ENCODE data around the gene MYB. TPM values are rescaled to one million over a fixed set of nuclear protein-coding genes. Genes with fewer than 3 reads are reported as not detected.

Gene MYB
- total and polyA plus RNA-seq, 2 of the 8 experiments (the other 6 are each of a cell fraction or from before 2014, with no cell fraction given) = 4.0 to 7.6 TPM

- Histone ChIP-seq H3K23me2 (ENCODE audit: low read depth, low read length) (peaks cover under 1% of the 10 kb centered on the region), H3K27me3 (replicated peaks in 1 of 4; ENCODE audit: control insufficient read depth in 3 of 4, extremely low read depth in 1 of 4, insufficient read depth in 3 of 4, low read length in 3 of 4) (peaks cover 0 to 4% (median 2%) of the 10 kb centered on the region in 4 experiments; a peak in 3 of 7 replicates), H3K9ac (replicated peaks in 1 of 4; ENCODE audit: extremely low read depth in 1 of 4, low read depth in 3 of 4, low read length in 3 of 4) (no peak overlapping the region), H3K14ac (ENCODE audit: insufficient read length) (no peak overlapping the region), H3K4me2 (ENCODE audit: insufficient read depth in 1 of 2, low read depth in 2 of 2, low read length in 2 of 2) (no peak overlapping the region), H3K56ac (replicated peaks; ENCODE audit: insufficient read length, low read depth, low read length) (no peak overlapping the region), H3K9me3 (ENCODE audit: insufficient read depth in 2 of 2, low read depth in 1 of 2, low read length in 1 of 2) (no peaks in the 10 kb centered on the region), H3K4me1 (replicated peaks in 1 of 4; ENCODE audit: control insufficient read depth in 3 of 4, insufficient read depth in 4 of 4, low read length in 3 of 4) (no peaks in the 10 kb centered on the region), H3K79me1 (ENCODE audit: low read depth, low read length) (no peaks in the 10 kb centered on the region; the same call in 1 of the 2 replicates), H2BK20ac (ENCODE audit: low read length) (no peak overlapping the region), H2BK15ac (ENCODE audit: low read length) (no peak overlapping the region), H2BK5ac (ENCODE audit: low read depth, low read length) (no peak overlapping the region), H4K91ac (replicated peaks; ENCODE audit: insufficient read length, low read length) (no peak overlapping the region), H2AK5ac (ENCODE audit: low read depth, low read length) (no peak overlapping the region), H3K79me2 (ENCODE audit: control insufficient read depth in 1 of 2, insufficient read depth in 2 of 2, low read length in 2 of 2) (peaks cover 0 to 16% of the 10 kb centered on the region in 2 experiments; a peak in 2 of 4 replicates), H3K36me3 (ENCODE audit: control insufficient read depth in 2 of 4, insufficient read depth in 4 of 4, low read length in 3 of 4) (peaks cover 5 to 61% (median 26%) of the 10 kb centered on the region in 4 experiments; a peak in 7 of 8 replicates), H2AFZ (ENCODE audit: low read length) (no peak overlapping the region), H3K27ac (ENCODE audit: low read depth, low read length) (no peak overlapping the region), H4K5ac (ENCODE audit: insufficient read length, low read depth, low read length) (no peak overlapping the region), H3K23ac (ENCODE audit: insufficient read length) (no peak overlapping the region), H2BK120ac (replicated peaks; ENCODE audit: low read depth, low read length) (no peak overlapping the region), H3K4me3 (ENCODE audit: extremely low read depth in 1 of 4, insufficient read depth in 2 of 4, low read depth in 3 of 4, low read length in 4 of 4) (no peak overlapping the region), H3K4ac (replicated peaks; ENCODE audit: insufficient read length, low read depth, low read length) (no peak overlapping the region), H4K20me1 (replicated peaks in 1 of 2; ENCODE audit: control insufficient read depth in 1 of 2, insufficient read depth in 2 of 2, low read length in 2 of 2) (no peaks in the 10 kb centered on the region), H3K18ac (ENCODE audit: extremely low read depth, low read length) (no peak overlapping the region), H4K8ac (ENCODE audit: extremely low read depth, insufficient read depth, low read length) (no peak overlapping the region), H2BK12ac (ENCODE audit: low read depth, low read length) (no peak overlapping the region)
- CTCF ChIA-PET (ENCODE audit: partially characterized antibody) = interaction anchor here (0.6 to 2.2 kb wide), 4 partner anchors 10 to 434 kb away, joined by 3 to 6 read pairs (median 3); no protein-coding TSS in a partner anchor
- DNase-seq (ENCODE audit: low read depth in 1 of 2, low spot score in 2 of 2) (no peak), FAIRE-seq (no peak)
- POLR2A ChIA-PET (ENCODE audit: partially characterized antibody) = no interaction called here
- TF ChIP-seq CHD1 (IDR thresholded peaks at IDR 0.05; ENCODE audit: low read depth, low read length) (no peak), ASH2L (IDR thresholded peaks at IDR 0.05; ENCODE audit: low read length) (no peak), CTBP2 (IDR thresholded peaks at IDR 0.05; ENCODE audit: borderline replicate concordance, insufficient read depth, insufficient read length, low read length) (no peak)
- WGBS, 2 experiments (ENCODE audit: extremely low coverage in 1 of 2, insufficient coverage in 1 of 2, insufficient read length in 1 of 2, insufficient replicate concordance in 2 of 2, low coverage in 1 of 2, low lambda C conversion rate in 2 of 2, missing lambda C conversion rate in 1 of 2) = 100% methylated on average over 2 of the region's 2 CpGs; no CpG with 5 or more reads in 1 of the 2 experiments
Observed at GRCh38 chr6:135188718-135189117, 7.6 kb downstream of the MYB start.

All from H1 (cell line).